Activated CD4-positive, CD25-positive, alpha-beta regulatory T cell (primary cell): ENCODE measurements around the gene ATXN10.
"Not testable (repeated sequence)": the region's sequence is repeated elsewhere in the genome, so short reads cannot be mapped to it uniquely, and the experiment has no call there.

Experiments used
- DNase-seq, 4 experiments: peaks; one replicate each; lab custom pipeline; 2025; lab: John Stamatoyannopoulos, UW

Gene ATXN10, protein sequence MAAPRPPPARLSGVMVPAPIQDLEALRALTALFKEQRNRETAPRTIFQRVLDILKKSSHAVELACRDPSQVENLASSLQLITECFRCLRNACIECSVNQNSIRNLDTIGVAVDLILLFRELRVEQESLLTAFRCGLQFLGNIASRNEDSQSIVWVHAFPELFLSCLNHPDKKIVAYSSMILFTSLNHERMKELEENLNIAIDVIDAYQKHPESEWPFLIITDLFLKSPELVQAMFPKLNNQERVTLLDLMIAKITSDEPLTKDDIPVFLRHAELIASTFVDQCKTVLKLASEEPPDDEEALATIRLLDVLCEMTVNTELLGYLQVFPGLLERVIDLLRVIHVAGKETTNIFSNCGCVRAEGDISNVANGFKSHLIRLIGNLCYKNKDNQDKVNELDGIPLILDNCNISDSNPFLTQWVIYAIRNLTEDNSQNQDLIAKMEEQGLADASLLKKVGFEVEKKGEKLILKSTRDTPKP

DNA sequence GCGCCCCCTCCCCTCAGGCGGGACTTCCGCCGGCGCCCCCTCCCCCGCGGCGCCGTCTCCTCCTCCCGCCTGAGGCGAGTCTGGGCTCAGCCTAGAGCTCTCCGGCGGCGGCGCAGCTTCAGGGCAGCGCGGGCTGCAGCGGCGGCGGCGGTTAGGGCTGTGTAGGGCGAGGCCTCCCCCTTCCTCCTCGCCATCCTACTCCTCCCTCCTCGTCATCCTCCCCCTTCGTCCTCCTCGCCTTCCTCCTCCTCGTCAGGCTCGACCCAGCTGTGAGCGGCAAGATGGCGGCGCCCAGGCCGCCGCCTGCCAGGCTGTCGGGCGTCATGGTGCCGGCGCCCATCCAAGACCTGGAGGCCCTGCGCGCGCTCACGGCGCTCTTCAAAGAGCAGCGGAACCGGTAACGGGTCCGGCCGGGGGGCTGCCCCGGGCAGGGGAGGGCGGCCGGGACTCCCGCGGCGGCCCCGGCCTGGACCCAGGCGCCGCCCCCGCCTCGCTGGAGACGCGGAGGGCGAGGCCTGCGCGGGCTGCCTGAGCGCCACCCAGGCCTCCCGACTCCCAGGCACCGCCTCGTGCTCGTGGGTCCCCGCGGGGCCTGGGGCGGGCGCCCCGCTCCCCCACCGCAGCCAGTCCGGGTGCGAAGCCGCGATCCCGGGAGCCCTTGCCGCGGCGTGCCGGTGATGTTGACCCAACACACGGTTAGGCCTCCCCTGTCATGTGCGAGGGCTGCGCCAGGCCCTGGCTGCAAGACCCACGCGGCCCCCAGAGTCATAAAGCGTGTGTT lies at the start of gene ATXN10:
Gene ATXN10 (plus strand): TSS at position 52 of the 781 bp plus-strand sequence. CDS start 230 bp downstream, at position 282.
- peak; percentile 46 to 64 (median 54) for DNase-seq

DNA sequence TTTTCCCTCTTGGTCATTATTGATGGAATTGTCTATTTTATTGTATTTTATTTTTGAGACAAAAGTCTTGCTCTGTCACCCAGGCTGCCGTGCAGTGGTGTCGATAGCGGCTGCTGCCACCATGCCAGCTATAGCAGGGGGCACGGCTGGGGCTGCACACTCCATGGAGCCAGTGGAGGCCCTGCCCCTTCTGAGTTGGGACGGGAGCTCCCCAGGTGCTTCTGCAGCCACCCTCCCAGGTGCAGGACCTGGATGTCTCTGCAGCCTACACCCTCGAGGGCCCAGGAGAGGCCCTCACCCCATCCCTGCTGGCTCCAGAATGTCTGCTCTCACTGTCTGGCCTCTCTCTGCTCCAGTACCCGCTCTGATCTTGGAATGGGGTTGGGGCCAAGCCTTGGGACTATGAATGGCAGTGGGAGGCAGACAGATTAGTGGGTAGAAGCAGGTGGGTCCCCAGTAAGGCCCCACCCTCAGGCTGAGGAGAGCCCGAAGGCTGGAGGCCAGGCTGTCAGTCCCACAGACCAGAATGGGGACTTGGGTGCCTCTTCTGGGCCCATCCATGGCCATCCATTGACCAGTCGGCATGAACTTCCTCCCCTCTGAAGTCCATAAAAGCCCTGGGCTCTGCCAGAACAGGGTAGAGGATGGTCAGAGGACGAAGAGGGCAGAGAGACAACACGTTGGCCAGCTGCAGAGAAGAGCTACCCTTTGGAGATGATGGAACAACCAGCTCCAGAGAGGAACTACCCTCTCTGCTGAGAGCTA lies 49.6 kb upstream of the ATXN10 start:
- no peak for DNase-seq

DNA sequence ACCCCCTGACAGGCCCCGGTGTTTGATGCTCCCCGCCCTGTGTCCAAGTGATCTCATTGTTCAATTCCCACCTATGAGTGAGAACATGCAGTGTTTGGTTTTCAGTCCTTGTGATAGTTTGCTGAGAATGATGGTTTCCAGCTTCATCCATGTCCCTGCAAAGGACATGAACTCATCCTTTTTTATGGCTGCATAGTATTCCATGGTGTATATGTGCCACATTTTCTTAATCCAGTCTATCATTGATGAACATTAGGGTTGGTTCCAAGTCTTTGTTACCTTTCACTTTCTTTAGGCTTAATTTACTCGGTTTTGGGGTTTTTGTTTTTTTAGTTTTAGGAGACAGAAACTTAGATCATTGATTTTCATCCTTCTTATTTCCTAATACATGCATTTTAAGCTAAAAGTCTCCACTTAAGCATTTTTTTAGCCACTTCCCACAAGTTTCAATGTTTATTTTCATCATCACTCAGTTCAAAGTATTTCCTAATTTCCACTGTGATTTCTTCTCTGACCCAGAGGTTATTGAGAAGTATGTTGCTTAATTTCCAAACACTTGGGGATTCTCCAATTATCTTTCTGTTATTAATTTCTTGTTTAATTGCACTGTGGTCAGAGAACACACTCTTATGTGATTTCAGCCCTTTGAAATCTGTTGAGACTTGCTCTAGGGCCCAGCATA lies 48.0 kb upstream of the ATXN10 start:
- not testable (repeated sequence) for DNase-seq

DNA sequence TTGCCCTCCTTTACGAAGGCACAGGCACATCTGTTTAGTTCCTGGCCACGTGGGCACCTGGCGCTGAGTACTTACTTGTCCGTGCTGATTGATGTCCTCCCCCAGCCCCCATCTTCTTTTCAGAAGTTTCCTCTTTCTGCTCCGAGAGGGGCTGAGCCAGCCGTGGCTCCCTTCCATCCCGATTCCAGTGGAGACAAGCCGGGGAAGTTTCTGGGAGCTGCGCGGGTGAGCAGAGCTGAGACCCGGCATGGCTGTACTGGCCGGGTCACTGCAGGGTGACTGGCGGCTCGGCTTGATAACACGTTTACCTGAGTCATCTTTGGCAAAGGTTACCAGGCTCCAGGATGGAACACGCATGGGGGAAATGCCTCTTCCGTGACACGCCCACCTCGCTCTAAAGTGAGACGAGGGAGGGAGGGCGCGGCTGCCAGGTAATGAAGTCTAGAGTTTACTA lies 45.4 kb upstream of the ATXN10 start:
- no peak for DNase-seq

DNA sequence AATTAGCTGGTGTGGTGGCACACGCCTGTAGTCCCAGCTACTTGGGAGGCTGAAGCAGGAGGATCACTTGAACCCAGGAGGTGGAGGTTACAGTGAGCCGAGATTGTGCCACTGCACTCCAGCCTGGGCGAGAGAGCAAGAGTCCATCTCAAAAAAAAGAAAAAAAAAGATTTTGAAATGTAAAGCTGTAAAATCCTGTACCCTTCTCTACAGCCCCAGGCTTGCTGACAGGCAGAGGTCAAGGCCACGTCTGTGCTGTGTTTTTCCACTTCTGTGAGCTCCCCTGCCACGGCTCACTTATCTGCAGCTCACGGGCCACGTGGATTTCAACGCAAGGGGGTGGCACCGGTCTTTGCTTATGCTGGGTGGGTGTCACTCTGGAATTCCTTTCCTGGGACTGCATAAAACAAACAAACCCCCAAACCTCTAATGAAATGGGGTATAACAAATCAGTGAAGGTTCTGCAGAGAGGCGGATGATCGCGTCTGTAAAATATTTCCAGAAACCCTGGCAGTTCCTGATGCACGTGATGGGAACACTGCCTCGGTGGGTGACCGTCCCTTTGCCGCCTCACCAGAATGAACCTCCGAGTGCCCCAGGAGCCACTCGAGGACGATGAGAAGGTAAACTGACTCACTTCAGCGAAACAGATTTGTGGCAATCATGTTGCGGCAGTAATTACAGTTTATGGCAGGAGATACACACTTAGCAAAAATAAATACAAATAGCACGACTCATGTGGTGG lies 44.0 kb upstream of the ATXN10 start:
- DNase-seq, result no peak

DNA sequence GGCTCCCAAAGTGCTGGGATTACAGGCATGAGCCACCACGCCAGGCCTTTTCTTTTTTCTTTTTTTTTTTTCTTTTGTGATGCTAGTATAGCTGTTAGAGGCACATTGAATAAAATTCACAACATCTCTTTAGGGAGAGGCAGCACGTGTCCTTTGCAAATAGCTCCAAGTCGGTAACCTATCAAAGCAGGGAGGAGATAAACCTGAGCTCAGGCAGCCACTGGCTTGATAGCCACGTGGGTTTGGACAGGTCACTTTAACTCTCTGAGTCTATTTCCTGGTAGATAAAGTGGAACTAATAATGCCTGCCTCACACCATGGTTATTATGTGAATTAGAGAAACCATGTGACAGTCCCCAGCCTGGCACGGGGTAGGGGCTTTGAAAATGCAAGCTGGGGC lies 43.1 kb upstream of the ATXN10 start:
- DNase-seq, result no peak

DNA sequence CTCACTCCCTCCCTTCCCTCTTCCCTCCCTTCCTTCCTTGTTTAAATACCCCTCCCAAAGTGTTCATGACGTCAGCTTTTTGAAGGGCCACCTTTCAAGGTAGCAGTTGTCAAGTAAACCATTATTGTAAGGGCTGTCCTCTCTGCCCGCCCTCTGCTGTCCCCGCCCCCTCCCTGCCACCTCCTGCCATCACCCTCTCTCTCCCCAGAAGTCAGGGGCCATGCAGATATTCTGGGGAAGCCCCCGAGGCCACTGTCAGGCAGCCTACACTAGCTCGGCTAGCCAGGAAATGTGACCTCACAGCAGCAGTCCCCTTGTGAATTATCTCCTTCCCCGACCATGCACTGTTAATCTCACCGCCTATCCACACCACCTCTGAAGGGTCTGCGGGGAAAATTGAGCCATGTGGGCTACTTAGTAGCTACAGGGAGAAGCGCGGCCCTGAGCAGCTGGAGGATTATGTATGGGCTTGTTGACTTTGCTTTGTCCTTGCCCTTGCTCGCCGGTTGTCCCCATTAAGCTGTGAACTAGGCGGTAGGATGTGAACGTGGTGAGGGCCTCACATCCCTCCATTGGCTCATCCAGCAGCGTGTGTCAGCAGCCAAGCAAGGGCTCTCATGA lies 42.1 kb upstream of the ATXN10 start:
- no peak for DNase-seq

DNA sequence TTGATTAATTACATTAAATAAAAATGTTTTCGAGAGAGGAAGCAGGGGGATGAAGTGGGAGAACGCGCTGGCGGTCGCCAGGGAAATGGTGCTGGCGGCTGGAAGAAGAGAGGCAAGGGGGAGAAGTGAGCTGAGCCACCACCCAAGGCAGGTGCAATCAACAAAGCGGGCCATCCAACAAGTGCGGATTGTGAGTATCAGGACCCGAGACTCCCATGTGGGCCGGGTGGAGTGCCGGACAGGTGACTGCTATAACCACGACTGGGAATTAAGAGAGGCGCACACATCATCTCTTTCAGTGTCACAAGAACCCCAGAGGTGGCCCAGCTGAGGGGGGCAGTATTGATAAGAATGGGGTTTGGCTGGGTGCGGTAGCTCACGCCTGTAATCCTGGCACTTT lies 41.2 kb upstream of the ATXN10 start:
- no peak for DNase-seq

DNA sequence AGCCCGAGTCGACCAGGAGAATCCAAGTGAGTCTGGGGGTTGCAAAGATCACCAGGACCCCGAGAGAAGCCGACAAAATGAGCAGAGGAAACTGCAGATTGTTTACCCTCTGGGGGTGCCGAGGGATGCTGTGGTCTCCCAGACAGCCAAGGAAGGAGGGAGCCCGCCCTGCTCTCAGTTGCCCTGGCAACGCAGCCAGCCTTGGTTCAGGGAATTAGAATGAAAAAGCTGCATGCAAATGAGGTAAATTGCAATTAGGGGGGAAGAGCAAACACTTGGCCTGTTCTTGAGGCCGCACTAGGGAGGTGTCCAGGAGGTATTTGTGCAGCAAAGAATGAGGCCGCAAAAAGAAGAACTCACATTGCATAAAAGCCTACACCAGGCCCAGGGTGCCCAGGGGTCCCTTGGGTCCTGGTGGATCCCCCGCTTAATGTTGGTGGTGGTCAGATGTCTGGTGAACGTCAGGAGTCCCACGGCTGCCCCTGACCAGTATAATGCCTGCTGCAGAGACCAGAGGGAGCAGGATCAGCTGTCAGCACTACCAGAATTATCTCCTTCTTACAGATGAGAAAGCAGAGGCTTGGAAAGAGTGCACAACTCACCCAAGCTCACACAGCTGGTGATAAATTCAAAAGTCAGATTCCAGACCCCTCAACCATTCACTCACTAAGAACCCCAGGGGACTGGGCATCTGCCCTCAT lies 40.3 kb upstream of the ATXN10 start:
- DNase-seq, result no peak

DNA sequence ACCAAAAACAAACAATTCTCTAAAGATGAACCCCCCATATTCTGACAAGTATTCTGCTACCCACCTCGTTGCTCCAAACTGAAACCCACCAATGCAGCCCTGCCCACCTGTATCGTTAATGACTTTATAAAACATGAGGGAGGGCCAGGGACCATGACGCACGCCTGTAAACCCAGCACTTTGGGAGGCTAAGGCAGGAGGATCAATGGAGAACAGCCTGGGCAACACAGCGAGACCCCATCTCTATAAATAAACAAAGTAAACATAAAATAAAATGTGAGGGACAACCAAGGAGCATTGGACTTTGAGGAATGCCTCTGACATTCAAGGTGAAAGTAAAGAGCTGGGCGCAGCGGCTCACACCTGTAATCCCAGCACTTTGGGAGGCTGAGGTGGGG lies 39.8 kb upstream of the ATXN10 start:
- DNase-seq, result no peak

DNA sequence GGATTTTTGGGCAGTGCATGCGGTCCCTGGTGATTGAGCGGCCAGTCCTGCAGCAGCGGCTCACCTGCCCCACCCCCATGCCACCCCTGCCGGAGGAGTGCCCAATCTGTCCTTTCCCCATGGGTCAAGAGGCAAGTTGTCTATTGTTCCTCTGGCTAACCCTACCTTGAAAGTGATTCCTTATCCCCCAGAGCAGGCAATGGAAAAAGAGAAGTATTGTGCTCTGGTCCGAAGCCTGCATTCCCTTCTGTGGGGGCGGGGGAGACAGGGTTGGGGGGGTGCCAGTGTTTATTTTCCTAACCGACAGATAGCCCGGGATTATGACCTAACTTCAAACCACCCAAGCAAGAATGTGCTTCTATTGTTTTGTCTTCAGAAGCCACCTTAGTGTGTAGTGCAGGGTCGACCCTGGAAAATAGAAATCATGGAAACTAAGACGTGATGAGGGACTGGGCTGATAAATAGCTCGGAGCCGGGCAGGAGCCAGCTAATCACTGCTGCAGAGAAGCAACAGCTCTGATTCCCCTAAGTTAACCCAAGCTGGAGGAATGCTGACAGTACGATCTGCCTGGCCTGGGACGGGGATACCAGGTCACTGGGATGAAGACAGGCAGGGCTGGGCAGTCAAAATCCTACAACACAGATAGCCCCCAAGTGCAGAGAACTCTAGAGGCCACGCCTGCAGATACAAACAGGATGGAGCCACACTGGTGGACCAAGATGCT lies 38.7 kb upstream of the ATXN10 start:
- no peak for DNase-seq

DNA sequence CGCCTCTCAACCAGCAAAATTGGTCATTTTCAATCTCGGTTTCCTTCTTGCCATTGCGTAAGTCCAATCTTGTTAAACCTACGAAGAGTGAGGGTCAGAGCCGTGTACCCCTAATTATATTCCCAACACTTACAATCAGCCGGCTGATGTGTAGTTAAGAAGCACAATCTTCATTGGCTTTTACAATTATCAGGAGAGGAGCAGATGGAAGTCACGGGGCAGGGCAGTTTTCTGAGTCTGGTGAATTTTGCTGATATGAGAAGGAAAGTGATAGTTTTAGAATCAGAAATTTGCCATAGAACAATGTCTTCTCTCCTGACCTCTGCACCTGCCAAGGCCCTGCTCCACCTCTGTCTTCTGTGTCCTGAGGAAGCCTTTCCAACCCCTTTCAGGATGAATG lies 35.0 kb upstream of the ATXN10 start:
- DNase-seq, result no peak

DNA sequence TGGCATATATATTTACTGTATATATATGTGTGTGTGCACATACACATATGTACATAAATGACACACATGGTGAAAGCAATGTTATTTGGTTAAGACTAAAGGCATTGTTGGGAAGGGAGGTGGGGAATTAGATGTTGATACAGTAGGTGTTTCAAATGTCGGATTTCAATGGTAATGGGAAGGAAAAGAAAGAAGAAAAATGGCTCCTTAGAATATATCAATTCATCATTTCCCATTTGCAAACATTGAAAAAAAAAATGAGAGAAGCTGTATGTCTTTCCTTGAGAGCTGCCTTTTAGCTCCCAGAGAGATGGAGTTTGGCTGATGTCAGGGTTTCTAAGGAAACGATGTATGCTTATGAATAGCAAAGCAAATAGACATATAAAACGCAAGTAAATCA lies 33.4 kb upstream of the ATXN10 start:
- DNase-seq, result no peak

DNA sequence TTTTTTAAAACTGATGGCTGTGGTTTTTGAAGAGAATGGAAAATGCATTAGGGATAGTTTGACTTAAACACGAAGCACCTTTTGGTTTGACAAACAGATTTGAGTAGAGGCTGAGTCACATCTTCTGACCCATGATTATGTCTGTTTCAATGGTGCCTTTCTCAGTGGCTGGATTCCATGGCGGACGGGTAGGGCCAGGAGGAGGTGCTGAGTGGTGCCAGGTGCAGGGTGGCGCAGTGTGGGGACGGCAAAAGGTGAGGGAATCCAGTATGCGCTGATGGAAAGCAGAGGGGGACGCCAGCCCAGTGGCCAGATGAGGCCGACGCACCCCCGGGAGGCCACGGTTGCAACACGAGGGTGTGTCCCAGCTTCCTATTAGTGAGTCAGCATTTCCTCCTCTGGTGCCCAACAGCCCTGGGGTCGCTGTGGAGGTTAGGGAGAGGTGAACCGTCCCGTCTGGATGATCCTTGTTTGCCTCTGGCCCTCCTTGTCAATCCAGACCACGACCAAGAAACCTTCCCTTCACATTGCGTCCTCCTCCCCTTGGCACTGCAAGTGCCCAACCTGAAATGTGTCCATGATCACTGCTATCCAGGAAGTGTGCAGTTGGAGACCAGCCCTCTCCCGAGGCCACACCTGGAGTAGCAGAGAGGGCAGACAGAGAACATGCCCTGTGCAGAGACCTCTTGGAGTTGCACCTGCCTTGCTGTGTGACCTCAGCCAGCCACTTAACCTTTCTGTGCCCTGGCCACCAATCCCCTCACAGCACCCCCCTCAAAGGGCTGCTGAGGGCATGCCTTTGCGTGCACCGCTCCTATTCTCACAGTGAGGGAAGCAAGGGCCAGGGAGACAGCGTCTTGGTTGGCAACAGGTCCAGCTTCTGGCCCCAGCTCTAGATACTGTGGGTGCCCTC lies 32.5 kb upstream of the ATXN10 start:
- no peak for DNase-seq

DNA sequence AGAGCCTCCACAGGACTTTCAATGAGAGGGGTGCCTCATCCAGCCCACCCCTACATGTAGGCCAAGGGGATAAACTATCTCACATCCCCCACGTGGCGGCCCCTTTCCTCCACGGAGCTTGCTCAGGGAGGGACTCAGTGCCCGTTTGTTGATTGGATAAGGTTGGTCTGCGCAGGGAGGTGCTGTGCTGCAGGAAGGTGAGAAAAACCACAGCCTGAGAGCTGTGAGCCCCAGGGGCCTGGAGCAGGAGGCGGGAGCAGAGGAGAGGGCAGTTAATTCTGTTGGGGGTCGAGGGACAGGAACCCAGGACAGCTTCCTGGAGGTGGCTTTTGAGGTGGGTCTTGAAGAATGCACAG lies 31.9 kb upstream of the ATXN10 start:
- DNase-seq, result no peak

DNA sequence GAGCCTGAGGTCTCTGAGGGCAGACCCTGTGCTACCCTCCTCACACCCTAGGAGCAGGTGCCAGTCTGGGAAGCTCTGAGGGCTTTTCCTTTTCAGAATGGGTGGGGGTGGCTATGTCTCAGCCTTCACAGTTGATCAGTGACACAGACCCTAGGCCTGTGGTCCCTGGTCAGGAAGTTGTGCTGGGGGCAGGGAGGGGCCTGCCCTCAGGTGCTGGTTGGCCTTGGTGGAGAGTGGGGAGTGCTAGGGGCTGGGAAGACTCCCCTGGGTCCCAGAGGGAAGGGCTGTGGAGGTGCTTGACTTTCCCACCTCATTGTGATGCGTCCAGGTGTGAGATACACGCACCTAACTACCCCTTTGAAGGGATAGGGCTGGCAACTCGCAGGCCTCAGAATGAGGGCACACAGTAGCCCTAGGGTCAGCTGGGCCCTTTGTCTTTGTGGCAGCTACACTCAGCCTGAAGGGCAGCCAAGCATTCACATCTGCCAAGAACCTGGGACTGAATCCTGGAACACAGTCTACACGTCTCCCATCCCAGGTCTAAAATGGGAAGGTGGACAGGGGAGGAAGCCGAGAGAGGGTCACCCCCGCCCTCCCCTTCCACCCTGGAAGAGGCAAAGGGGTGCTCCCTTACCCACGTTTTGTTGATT lies 31.2 kb upstream of the ATXN10 start:
- no peak for DNase-seq

DNA sequence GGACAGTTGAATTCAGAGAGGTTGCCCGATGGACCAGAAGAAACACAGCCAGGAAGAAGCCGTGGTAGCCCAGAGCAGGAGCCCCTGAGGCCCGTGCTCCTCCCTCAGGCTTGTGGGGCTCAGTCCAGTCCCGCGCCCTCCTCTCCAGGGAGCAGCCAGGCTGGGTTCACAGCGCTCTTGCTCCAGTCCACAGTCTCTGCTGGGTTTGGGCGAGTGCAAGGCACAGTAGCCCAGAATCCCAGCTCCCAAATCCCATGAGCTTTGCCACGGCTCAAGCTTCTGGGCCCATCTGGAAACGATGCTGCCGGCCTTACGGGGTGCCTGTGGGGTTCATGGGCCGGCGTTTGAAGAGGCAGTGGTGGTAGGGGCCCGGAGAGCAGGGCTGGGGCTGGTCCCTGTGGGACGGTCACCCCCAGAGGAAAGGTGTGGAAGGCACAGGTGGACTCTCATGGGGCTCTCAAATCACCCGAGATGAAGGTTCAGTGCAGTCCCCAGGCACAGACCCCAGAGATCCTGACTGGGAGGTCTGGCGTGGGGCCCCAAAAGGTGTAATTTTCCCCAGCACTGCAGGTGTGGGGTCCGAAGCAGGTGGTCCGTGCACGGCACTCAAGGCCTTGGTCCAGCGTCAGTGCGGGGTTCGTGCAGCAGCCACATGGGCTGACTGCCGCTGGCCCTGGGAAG lies 30.6 kb upstream of the ATXN10 start:
- no peak for DNase-seq
